HL-60 (cell line): ENCODE data around the gene ENO4.

Experiments
- DNase-seq, 2 experiments: peaks; one replicate each; pipeline ENCODE4 v3.0.0-alpha.2; 2010 to 2020; ENCODE audit warnings: low read depth in 1 of 2, low spot score in 1 of 2
- H3K27ac ChIP-seq: fragments of 250-450 bp; sonication (Bioruptor Pico); replicated peaks from 2 replicates; pipeline ENCODE4 v1.5.1; 2020; ENCODE audit warnings: mild to moderate bottlenecking, moderate library complexity
- H3K27me3 ChIP-seq: fragments of 250-450 bp; sonication (Bioruptor Pico); 2 replicates; pipeline ENCODE4 v1.5.1; 2021; ENCODE audit warnings: mild to moderate bottlenecking, moderate library complexity; ENCODE audit not compliant: insufficient read depth, poor library complexity, severe bottlenecking
- H3K4me3 ChIP-seq: replicated peaks from 2 replicates; pipeline ENCODE4 v1.5.1; 2011; ENCODE audit warnings: mild to moderate bottlenecking, control low read depth, low read length; ENCODE audit not compliant: insufficient read depth
- CTCF ChIP-seq: IDR thresholded peaks from one replicate; pipeline ENCODE4 v1.5.1; 2011; ENCODE audit warnings: low read length, control low read depth, inconsistent platforms; ENCODE audit not compliant: insufficient read depth
- GABPA ChIP-seq: IDR thresholded peaks from 2 replicates; pipeline ENCODE4 v1.6.1; 2012; ENCODE audit warnings: low read depth
- POLR2AphosphoS5 ChIP-seq: IDR thresholded peaks from 2 replicates; pipeline ENCODE4 v1.6.1; 2012; ENCODE audit warnings: low read depth
- REST ChIP-seq: IDR thresholded peaks from 2 replicates; pipeline ENCODE4 v1.6.1; 2012; ENCODE audit warnings: low read depth; ENCODE audit not compliant: insufficient replicate concordance
- SPI1 ChIP-seq: IDR thresholded peaks from 2 replicates; pipeline ENCODE4 v1.6.1; 2012; ENCODE audit warnings: low read depth, mild to moderate bottlenecking, borderline replicate concordance

The ENO4 gene

GRCh38 chr10:116905845-116906210 is 56.5 kb downstream of the ENO4 start:
- Histone ChIP-seq H3K27me3 (no peaks in the 10 kb centered on the region), H3K27ac (no peak overlapping the region), H3K4me3 (no peak overlapping the region)
- DNase-seq: no peak
- no peak for TF ChIP-seq GABPA
- TF ChIP-seq SPI1: no peak
- TF ChIP-seq REST: no peak
- TF ChIP-seq CTCF: no peak
- TF ChIP-seq POLR2AphosphoS5: no peak

GRCh38 chr10:116907245-116907987 is 58.1 kb downstream of the ENO4 start:
- no peak overlapping the region for H3K27ac ChIP-seq
- TF ChIP-seq REST (no peak), SPI1 (no peak), POLR2AphosphoS5 (no peak), GABPA (no peak), CTCF (no peak)
- H3K4me3 ChIP-seq: no peak overlapping the region
- DNase-seq: no peak
- H3K27me3 ChIP-seq: no peaks in the 10 kb centered on the region

GRCh38 chr10:116909307-116909706 is 60.0 kb downstream of the ENO4 start:
- Histone ChIP-seq H3K4me3 (no peak overlapping the region), H3K27me3 (no peaks in the 10 kb centered on the region), H3K27ac (no peak overlapping the region)
- no peak for DNase-seq
- TF ChIP-seq GABPA: no peak
- TF ChIP-seq REST: no peak
- TF ChIP-seq POLR2AphosphoS5: no peak
- TF ChIP-seq SPI1: no peak
- no peak for TF ChIP-seq CTCF
